B cell (primary cell): ENCODE measurements around the gene GNLY.

ENCODE experiments used
- EZH2 ChIP-seq: IDR thresholded peaks from 2 replicates; pipeline ENCODE4 v1.6.1; 2012; ENCODE audit warnings: borderline replicate concordance, low read depth, mild to moderate bottlenecking, moderate library complexity, low read length; ENCODE audit not compliant: insufficient read depth, poor library complexity, severe bottlenecking
- TF ChIP-seq, protein P1 (sequence below): fragments of 200-600 bp; IDR thresholded peaks from one replicate; pipeline ENCODE4 v1.8.0; 2022; ENCODE audit warnings: antibody characterized with exemption, mild to moderate bottlenecking

- no peak for TF ChIP-seq EZH2
- TF ChIP-seq, protein P1, sequence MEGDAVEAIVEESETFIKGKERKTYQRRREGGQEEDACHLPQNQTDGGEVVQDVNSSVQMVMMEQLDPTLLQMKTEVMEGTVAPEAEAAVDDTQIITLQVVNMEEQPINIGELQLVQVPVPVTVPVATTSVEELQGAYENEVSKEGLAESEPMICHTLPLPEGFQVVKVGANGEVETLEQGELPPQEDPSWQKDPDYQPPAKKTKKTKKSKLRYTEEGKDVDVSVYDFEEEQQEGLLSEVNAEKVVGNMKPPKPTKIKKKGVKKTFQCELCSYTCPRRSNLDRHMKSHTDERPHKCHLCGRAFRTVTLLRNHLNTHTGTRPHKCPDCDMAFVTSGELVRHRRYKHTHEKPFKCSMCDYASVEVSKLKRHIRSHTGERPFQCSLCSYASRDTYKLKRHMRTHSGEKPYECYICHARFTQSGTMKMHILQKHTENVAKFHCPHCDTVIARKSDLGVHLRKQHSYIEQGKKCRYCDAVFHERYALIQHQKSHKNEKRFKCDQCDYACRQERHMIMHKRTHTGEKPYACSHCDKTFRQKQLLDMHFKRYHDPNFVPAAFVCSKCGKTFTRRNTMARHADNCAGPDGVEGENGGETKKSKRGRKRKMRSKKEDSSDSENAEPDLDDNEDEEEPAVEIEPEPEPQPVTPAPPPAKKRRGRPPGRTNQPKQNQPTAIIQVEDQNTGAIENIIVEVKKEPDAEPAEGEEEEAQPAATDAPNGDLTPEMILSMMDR, result no peak
Observed at GRCh38 chr2:85695691-85696668, 1.8 kb downstream of the GNLY start.
